CD4-positive, alpha-beta memory T cell (primary cell): ENCODE data around the gene SLBP. TPM values are rescaled to one million over a fixed set of nuclear protein-coding genes. Genes with fewer than 3 reads are reported as not detected.
A peak's percentile ranks its signal among the peaks of the same experiment; 100 is the strongest.

Experiments
- CTCF ChIA-PET: fragments of 350-600 bp; sonication (Branson Sonifier 250); formaldehyde crosslinking; loops from one replicate; lab custom pipeline; 2021; ENCODE audit warnings: inconsistent platforms; ENCODE audit not compliant: partially characterized antibody; lab: Charles Lee
- POLR2A ChIA-PET: fragments of 350-600 bp; sonication (Branson Sonifier 250); formaldehyde crosslinking; loops from one replicate; lab custom pipeline; 2021; ENCODE audit not compliant: partially characterized antibody; lab: Charles Lee
- DNase-seq, 5 donors: peaks; one replicate each; pipeline versions ENCODE4 v3.0.0 to v3.0.0-alpha.2; 2020 to 2022; ENCODE audit warnings: mixed read lengths in 1 of 5
- H3K27ac ChIP-seq: one replicate; pipeline ENCODE4 v1.7.0; 2013; ENCODE audit warnings: low read depth, low read length
- H3K27me3 ChIP-seq: 2 replicates; pipeline ENCODE4 v1.7.0; 2013; ENCODE audit warnings: mild to moderate bottlenecking, low read length, moderate library complexity; ENCODE audit not compliant: insufficient read depth
- H3K36me3 ChIP-seq: 2 replicates; pipeline ENCODE4 v1.7.0; 2013; ENCODE audit warnings: mild to moderate bottlenecking, low read length, moderate library complexity; ENCODE audit not compliant: insufficient read depth
- H3K4me1 ChIP-seq: 2 replicates; pipeline ENCODE4 v1.7.0; 2013; ENCODE audit warnings: mild to moderate bottlenecking, low read length, moderate library complexity; ENCODE audit not compliant: insufficient read depth
- H3K4me3 ChIP-seq, 2 donors: one replicate each; pipeline ENCODE4 v1.7.0; 2013; ENCODE audit warnings: low read length in 2 of 2, mild to moderate bottlenecking in 1 of 2
- H3K9me3 ChIP-seq, 2 donors: one replicate each; pipeline ENCODE4 v1.7.0; 2013; ENCODE audit warnings: low read length in 2 of 2, control low read depth in 1 of 2; ENCODE audit not compliant: control insufficient read depth in 1 of 2
- H3K27ac Mint-ChIP-seq, 7 donors: one replicate each; pipeline ENCODE4 v1.8.0; 2020 to 2021; ENCODE audit warnings: mixed read lengths in 7 of 7, mild to moderate bottlenecking in 6 of 7, inconsistent platforms in 3 of 7, moderate library complexity in 3 of 7
- H3K27me3 Mint-ChIP-seq, 2 donors: one replicate each; pipeline ENCODE4 v1.8.0; 2020 to 2021; ENCODE audit warnings: mixed read lengths in 2 of 2
- H3K36me3 Mint-ChIP-seq, 2 donors: one replicate each; pipeline ENCODE4 v1.8.0; 2020 to 2021; ENCODE audit warnings: mixed read lengths in 2 of 2, inconsistent platforms in 1 of 2, mild to moderate bottlenecking in 1 of 2
- H3K4me1 Mint-ChIP-seq, 4 donors: one replicate each; pipeline ENCODE4 v1.8.0; 2020 to 2021; ENCODE audit warnings: mixed read lengths in 4 of 4, mild to moderate bottlenecking in 1 of 4
- H3K4me3 Mint-ChIP-seq, 8 donors: one replicate each; pipeline ENCODE4 v1.8.0; 2020 to 2021; ENCODE audit warnings: mixed read lengths in 8 of 8, mild to moderate bottlenecking in 7 of 8, moderate library complexity in 6 of 8, inconsistent platforms in 3 of 8
- H3K9me3 Mint-ChIP-seq, 8 donors: one replicate each; pipeline ENCODE4 v1.8.0; 2020 to 2021; ENCODE audit warnings: mixed read lengths in 8 of 8, mild to moderate bottlenecking in 5 of 8, inconsistent platforms in 3 of 8, moderate library complexity in 1 of 8
- intact Hi-C: fragments of 100-400 bp; cut with micrococcal nuclease; formaldehyde crosslinking; loops from one replicate; pipeline ENCODE4 v1.15.1; 2023
- polyA plus RNA-seq, 2 donors: library from polyadenylated mRNA; unstranded; fragments of 300-500 nt; fragmentation: Illumina TruSeq; gene quantifications; one replicate each; pipeline ENCODE4 v1.2.3, GENCODE V29; 2021
- total RNA-seq, 2 experiments: library from RNA; stranded (reverse); gene quantifications; one replicate each; pipeline ENCODE4 v1.2.3, GENCODE V29; 2021

SLBP gene
- total and polyA plus RNA-seq, 4 experiments from 2014 or later, result 41.8 to 71.6 (median 58.0) TPM

- no peak overlapping the region for H3K4me3 ChIP-seq
- Mint-ChIP-seq H3K4me1 (no peaks in the 10 kb centered on the region), H3K4me3 (no peak overlapping the region), H3K36me3 (no peaks in the 10 kb centered on the region), H3K9me3 (no peaks in the 10 kb centered on the region), H3K27ac (no peak overlapping the region), H3K27me3 (peaks cover 0 to 1% of the 10 kb centered on the region in 2 donors)
- DNase-seq, result no peak
- POLR2A ChIA-PET, result no interaction called here
- H3K4me1 ChIP-seq, result peaks cover 5% of the 10 kb centered on the region
- no peaks in the 10 kb centered on the region for H3K36me3 ChIP-seq
- CTCF ChIA-PET, result no interaction called here
- H3K27ac ChIP-seq, result no peak overlapping the region
- intact Hi-C loops, result no loop called here
- H3K9me3 ChIP-seq, result no peaks in the 10 kb centered on the region
- no peaks in the 10 kb centered on the region for H3K27me3 ChIP-seq
Measured at GRCh38 chr4:1757836-1758235, 45.7 kb upstream of the SLBP start.

- H3K9me3 Mint-ChIP-seq, result no peaks in the 10 kb centered on the region
- no peak for DNase-seq
- Histone ChIP-seq H3K4me3 (no peak overlapping the region), H3K9me3 (no peaks in the 10 kb centered on the region), H3K4me1 (peaks cover 12% of the 10 kb centered on the region), H3K27ac (no peak overlapping the region), H3K36me3 (no peaks in the 10 kb centered on the region), H3K27me3 (no peaks in the 10 kb centered on the region)
- H3K27ac Mint-ChIP-seq, result no peak overlapping the region
- no peaks in the 10 kb centered on the region for H3K4me1 Mint-ChIP-seq
- ChIA-PET POLR2A (no interaction called here), CTCF (no interaction called here)
- intact Hi-C loops, result no loop called here
- H3K4me3 Mint-ChIP-seq, result no peak overlapping the region
- no peaks in the 10 kb centered on the region for H3K27me3 Mint-ChIP-seq
- H3K36me3 Mint-ChIP-seq, result no peaks in the 10 kb centered on the region
Measured at GRCh38 chr4:1756893-1757779, 45.0 kb upstream of the SLBP start.

- CTCF ChIA-PET, result no interaction called here
- no peak for DNase-seq
- POLR2A ChIA-PET, result no interaction called here
Measured at GRCh38 chr4:1756079-1756478, 44.0 kb upstream of the SLBP start.

GRCh38 chr4:1755297-1755696 lies 43.2 kb upstream of the SLBP start:
- no peaks in the 10 kb centered on the region for H3K27me3 Mint-ChIP-seq
- no peaks in the 10 kb centered on the region for H3K36me3 ChIP-seq
- intact Hi-C loops, result no loop called here
- H3K36me3 Mint-ChIP-seq, result no peaks in the 10 kb centered on the region
- no peak overlapping the region for H3K27ac Mint-ChIP-seq
- no peak overlapping the region for H3K4me3 ChIP-seq
- no peak for DNase-seq
- ChIA-PET POLR2A (no interaction called here), CTCF (interaction anchor here (0.6 kb wide), 1 partner anchor 145 kb away, joined by 3 read pairs; no protein-coding TSS in a partner anchor)
- no peaks in the 10 kb centered on the region for H3K9me3 Mint-ChIP-seq
- no peaks in the 10 kb centered on the region for H3K9me3 ChIP-seq
- H3K4me3 Mint-ChIP-seq, result no peak overlapping the region
- H3K4me1 ChIP-seq, result peaks cover 12% of the 10 kb centered on the region
- no peak overlapping the region for H3K27ac ChIP-seq
- no peaks in the 10 kb centered on the region for H3K27me3 ChIP-seq
- peaks cover 0 to 5% (median 0%) of the 10 kb centered on the region in 4 donors for H3K4me1 Mint-ChIP-seq

More at GRCh38 chr4:1756079-1756478, 44.0 kb upstream of the SLBP start:
- Mint-ChIP-seq H3K36me3 (no peaks in the 10 kb centered on the region), H3K27ac (no peak overlapping the region), H3K4me1 (no peaks in the 10 kb centered on the region), H3K4me3 (no peak overlapping the region), H3K27me3 (no peaks in the 10 kb centered on the region), H3K9me3 (no peaks in the 10 kb centered on the region)
- H3K36me3 ChIP-seq, result no peaks in the 10 kb centered on the region
- peaks cover 12% of the 10 kb centered on the region for H3K4me1 ChIP-seq
- H3K4me3 ChIP-seq, result no peak overlapping the region
- H3K27ac ChIP-seq, result no peak overlapping the region
- intact Hi-C loops, result no loop called here
- H3K9me3 ChIP-seq, result no peaks in the 10 kb centered on the region
- H3K27me3 ChIP-seq, result no peaks in the 10 kb centered on the region

GRCh38 chr4:1754336-1754735 lies 42.2 kb upstream of the SLBP start:
- Histone ChIP-seq H3K36me3 (no peaks in the 10 kb centered on the region), H3K9me3 (no peaks in the 10 kb centered on the region), H3K27me3 (no peaks in the 10 kb centered on the region), H3K27ac (no peak overlapping the region), H3K4me3 (no peak overlapping the region), H3K4me1 (peaks cover 12% of the 10 kb centered on the region)
- ChIA-PET POLR2A (no interaction called here), CTCF (interaction anchor here (1.0 kb wide), 1 partner anchor 145 kb away, joined by 3 read pairs; no protein-coding TSS in a partner anchor)
- Mint-ChIP-seq H3K9me3 (no peaks in the 10 kb centered on the region), H3K4me1 (peaks cover 0 to 5% (median 0%) of the 10 kb centered on the region in 4 donors), H3K36me3 (no peaks in the 10 kb centered on the region), H3K4me3 (no peak overlapping the region), H3K27me3 (no peaks in the 10 kb centered on the region), H3K27ac (no peak overlapping the region)
- intact Hi-C loops, result no loop called here
- no peak for DNase-seq

GRCh38 chr4:1753697-1754311 lies 41.7 kb upstream of the SLBP start:
- ChIA-PET POLR2A (no interaction called here), CTCF (interaction anchor here (1.0 kb wide), 1 partner anchor 146 kb away, joined by 3 read pairs; no protein-coding TSS in a partner anchor)
- no peak for DNase-seq
- Mint-ChIP-seq H3K36me3 (no peaks in the 10 kb centered on the region), H3K4me1 (peaks cover 0 to 5% (median 0%) of the 10 kb centered on the region in 4 donors), H3K27ac (no peak overlapping the region), H3K27me3 (no peaks in the 10 kb centered on the region), H3K9me3 (no peaks in the 10 kb centered on the region), H3K4me3 (no peak overlapping the region)
- Histone ChIP-seq H3K4me1 (peaks cover 12% of the 10 kb centered on the region), H3K9me3 (no peaks in the 10 kb centered on the region), H3K36me3 (no peaks in the 10 kb centered on the region), H3K27me3 (no peaks in the 10 kb centered on the region), H3K27ac (no peak overlapping the region), H3K4me3 (no peak overlapping the region)
- intact Hi-C loops, result no loop called here

- Mint-ChIP-seq H3K36me3 (no peaks in the 10 kb centered on the region), H3K9me3 (no peaks in the 10 kb centered on the region), H3K4me3 (peak overlapping the region in 1 of 8 donors; percentile 62), H3K27me3 (no peaks in the 10 kb centered on the region), H3K4me1 (peaks cover 0 to 5% (median 0%) of the 10 kb centered on the region in 4 donors), H3K27ac (no peak overlapping the region)
- no peak for DNase-seq
- Histone ChIP-seq H3K4me3 (no peak overlapping the region), H3K4me1 (peaks cover 12% of the 10 kb centered on the region), H3K27ac (no peak overlapping the region), H3K27me3 (no peaks in the 10 kb centered on the region), H3K36me3 (no peaks in the 10 kb centered on the region), H3K9me3 (no peaks in the 10 kb centered on the region)
- intact Hi-C loops, result no loop called here
- POLR2A ChIA-PET, result no interaction called here
- CTCF ChIA-PET, result interaction anchor here (1.0 to 11.3 kb wide), 2 partner anchors 147 kb away, joined by 3 to 160 read pairs; no protein-coding TSS in a partner anchor
Measured at GRCh38 chr4:1753294-1753696, 41.2 kb upstream of the SLBP start.
